DOHH2 (cell line): ENCODE data around the gene CD109.

Experiments
- H3F3A ChIP-seq: fragments of 200-600 bp; sonication (generic), shearing (Covaris generic); 2 replicates; pipeline ENCODE4 v1.6.0; 2016; ENCODE audit warnings: antibody characterized with exemption, mild to moderate bottlenecking; ENCODE audit not compliant: control insufficient read depth, insufficient read depth
- H3K27ac ChIP-seq: fragments of 200-600 bp; sonication (generic); 2 replicates; pipeline ENCODE4 v1.5.1; 2014; ENCODE audit warnings: low read depth, mild to moderate bottlenecking, low read length, moderate library complexity
- H3K27me3 ChIP-seq: fragments of 200-600 bp; sonication (generic); 2 replicates; pipeline ENCODE4 v1.6.1; 2014; ENCODE audit warnings: mild to moderate bottlenecking, low read length, mixed read lengths; ENCODE audit not compliant: control insufficient read depth
- H3K36me3 ChIP-seq: fragments of 200-600 bp; sonication (generic); 2 replicates; pipeline ENCODE4 v1.6.1; 2014; ENCODE audit warnings: mild to moderate bottlenecking, low read length, moderate library complexity, mixed read lengths; ENCODE audit not compliant: control insufficient read depth
- H3K4me1 ChIP-seq: fragments of 200-600 bp; sonication (generic); 2 replicates; pipeline ENCODE4 v1.6.1; 2014; ENCODE audit warnings: mild to moderate bottlenecking, low read length, mixed read lengths; ENCODE audit not compliant: control insufficient read depth
- H3K4me2 ChIP-seq: fragments of 200-600 bp; sonication (generic); 2 replicates; pipeline ENCODE4 v1.6.0; 2014; ENCODE audit warnings: mild to moderate bottlenecking, low read length, moderate library complexity
- H3K4me3 ChIP-seq: fragments of 200-600 bp; sonication (generic); 2 replicates; pipeline ENCODE4 v1.5.1; 2014; ENCODE audit warnings: mild to moderate bottlenecking, low read length, mixed read lengths
- H3K79me2 ChIP-seq: fragments of 200-600 bp; sonication (generic); 2 replicates; pipeline ENCODE4 v1.6.1; 2014; ENCODE audit warnings: mild to moderate bottlenecking, low read length, mixed read lengths; ENCODE audit not compliant: control insufficient read depth
- H3K9me2 ChIP-seq: fragments of 200-600 bp; sonication (generic); replicated peaks from 2 replicates; pipeline ENCODE4 v1.6.1; 2014; ENCODE audit warnings: mild to moderate bottlenecking, low read length, mixed read lengths; ENCODE audit not compliant: control insufficient read depth
- H3K9me3 ChIP-seq: fragments of 200-600 bp; sonication (generic); 2 replicates; pipeline ENCODE4 v1.6.1; 2014; ENCODE audit warnings: antibody characterized with exemption, low read length, mixed read lengths; ENCODE audit not compliant: control insufficient read depth, insufficient read depth
- H4K20me1 ChIP-seq: fragments of 200-600 bp; sonication (generic); 2 replicates; pipeline ENCODE4 v1.6.0; 2014; ENCODE audit warnings: low read depth, mild to moderate bottlenecking, antibody characterized with exemption, low read length, moderate library complexity; ENCODE audit not compliant: control insufficient read depth, insufficient read depth
- EZH2phosphoT487 ChIP-seq: fragments of 200-600 bp; sonication (generic); IDR thresholded peaks from 2 replicates; pipeline ENCODE4 v1.6.1; 2017; ENCODE audit warnings: borderline replicate concordance, mild to moderate bottlenecking, antibody characterized with exemption, low read length, moderate library complexity, mixed read lengths
- TF ChIP-seq, protein P1 (sequence below): fragments of 200-600 bp; sonication (generic); IDR thresholded peaks from one replicate; pipeline ENCODE4 v1.5.1; 2014; ENCODE audit warnings: antibody characterized with exemption, mild to moderate bottlenecking, low read depth, low read length; ENCODE audit not compliant: poor library complexity, severe bottlenecking

CD109 gene

GRCh38 chr6:73652637-73653570, 43.1 kb upstream of the CD109 start:
- Histone ChIP-seq H3K4me3 (peak overlapping the region; percentile 97), H3K9me2 (no peaks in the 10 kb centered on the region), H3K27ac (peak overlapping the region; percentile 79), H3K36me3 (peaks cover 8% of the 10 kb centered on the region), H3K27me3 (no peaks in the 10 kb centered on the region), H3K79me2 (peaks cover 15% of the 10 kb centered on the region), H4K20me1 (no peaks in the 10 kb centered on the region), H3K4me2 (peak overlapping the region; percentile 94), H3F3A (peaks cover 8% of the 10 kb centered on the region), H3K4me1 (peaks cover 20% of the 10 kb centered on the region), H3K9me3 (no peaks in the 10 kb centered on the region)
- TF ChIP-seq, protein P1, sequence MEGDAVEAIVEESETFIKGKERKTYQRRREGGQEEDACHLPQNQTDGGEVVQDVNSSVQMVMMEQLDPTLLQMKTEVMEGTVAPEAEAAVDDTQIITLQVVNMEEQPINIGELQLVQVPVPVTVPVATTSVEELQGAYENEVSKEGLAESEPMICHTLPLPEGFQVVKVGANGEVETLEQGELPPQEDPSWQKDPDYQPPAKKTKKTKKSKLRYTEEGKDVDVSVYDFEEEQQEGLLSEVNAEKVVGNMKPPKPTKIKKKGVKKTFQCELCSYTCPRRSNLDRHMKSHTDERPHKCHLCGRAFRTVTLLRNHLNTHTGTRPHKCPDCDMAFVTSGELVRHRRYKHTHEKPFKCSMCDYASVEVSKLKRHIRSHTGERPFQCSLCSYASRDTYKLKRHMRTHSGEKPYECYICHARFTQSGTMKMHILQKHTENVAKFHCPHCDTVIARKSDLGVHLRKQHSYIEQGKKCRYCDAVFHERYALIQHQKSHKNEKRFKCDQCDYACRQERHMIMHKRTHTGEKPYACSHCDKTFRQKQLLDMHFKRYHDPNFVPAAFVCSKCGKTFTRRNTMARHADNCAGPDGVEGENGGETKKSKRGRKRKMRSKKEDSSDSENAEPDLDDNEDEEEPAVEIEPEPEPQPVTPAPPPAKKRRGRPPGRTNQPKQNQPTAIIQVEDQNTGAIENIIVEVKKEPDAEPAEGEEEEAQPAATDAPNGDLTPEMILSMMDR: peak; percentile 41
- no peak for TF ChIP-seq EZH2phosphoT487

DNA sequence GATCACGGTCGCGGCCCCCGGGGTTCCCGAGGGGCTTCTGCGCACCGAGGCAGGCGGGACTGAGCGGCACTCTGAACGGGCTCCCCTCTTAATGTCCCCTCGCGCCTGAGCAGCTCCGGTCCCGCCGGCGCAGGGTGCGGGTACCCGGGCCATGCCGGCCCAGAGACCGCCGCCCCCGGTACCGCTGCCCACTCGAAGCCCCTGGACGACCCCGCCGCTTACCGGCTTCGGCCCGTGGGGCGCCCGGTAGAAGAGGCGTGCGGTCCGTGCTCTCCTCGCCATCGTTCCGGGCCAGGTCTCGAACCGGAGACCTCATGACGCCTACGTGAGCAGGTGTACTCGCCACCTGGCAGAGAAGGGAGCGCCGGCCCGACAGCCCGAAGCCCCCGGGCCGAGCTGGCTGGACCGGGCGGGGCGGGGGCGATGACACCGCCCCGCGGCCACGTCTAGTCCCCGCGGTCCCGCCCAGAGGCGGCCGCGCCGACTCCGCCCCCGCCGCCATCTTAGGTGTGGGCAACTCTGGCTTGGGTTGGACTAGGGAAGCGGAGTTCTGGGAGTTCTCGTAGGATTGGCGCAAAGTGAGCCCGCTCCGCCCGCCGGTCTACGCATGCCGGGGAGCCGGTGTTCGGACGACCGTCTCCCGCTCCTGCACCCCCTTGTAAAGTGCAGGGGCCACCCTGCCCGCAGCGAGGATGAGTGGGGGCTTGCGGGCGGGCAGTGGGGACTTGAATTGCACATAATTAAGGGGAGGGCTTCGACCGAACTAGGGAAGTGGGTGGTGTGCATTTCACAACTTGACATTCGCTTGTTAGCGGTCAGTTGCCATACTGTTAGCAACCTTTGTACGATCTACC, 42.2 kb upstream of the CD109 start, which contains the start of gene SLC17A5:
Gene SLC17A5 (minus strand): TSS at position 422 of the 854 bp plus-strand sequence. CDS start 106 bp downstream, at position 316.
- Histone ChIP-seq H3K27ac (peak within 1 kb of the TSS; percentile 79), H3K27me3 (no peaks in the 10 kb centered on the region), H3K9me3 (no peaks in the 10 kb centered on the region), H3F3A (peaks cover 8% of the 10 kb centered on the region), H3K9me2 (no peaks in the 10 kb centered on the region), H3K36me3 (peaks cover 3% of the 10 kb centered on the region; the same call in 1 of the 2 replicates), H3K4me2 (peak within 1 kb of the TSS; percentile 94), H3K4me1 (peaks cover 20% of the 10 kb centered on the region), H3K4me3 (peak within 1 kb of the TSS; percentile 97), H3K79me2 (peaks cover 15% of the 10 kb centered on the region), H4K20me1 (no peaks in the 10 kb centered on the region)
- no peak for TF ChIP-seq EZH2phosphoT487
- TF ChIP-seq, protein P1: no peak

GRCh38 chr6:73655341-73655917, 40.6 kb upstream of the CD109 start:
- Histone ChIP-seq H3K9me3 (no peaks in the 10 kb centered on the region), H3K9me2 (no peaks in the 10 kb centered on the region), H3K4me3 (peak overlapping the region; percentile 97), H4K20me1 (no peaks in the 10 kb centered on the region), H3K79me2 (peaks cover 15% of the 10 kb centered on the region), H3K4me1 (peaks cover 20% of the 10 kb centered on the region), H3K27ac (no peak overlapping the region), H3K36me3 (no peaks in the 10 kb centered on the region), H3F3A (peaks cover 8% of the 10 kb centered on the region), H3K4me2 (peak overlapping the region; percentile 94), H3K27me3 (no peaks in the 10 kb centered on the region)
- TF ChIP-seq, protein P1: no peak
- no peak for TF ChIP-seq EZH2phosphoT487
